PC-3 (cell line): Measurements from ENCODE around the gene DLX5. TPM values are rescaled to one million over a fixed set of nuclear protein-coding genes. Genes with fewer than 3 reads are reported as not detected.

Source experiments
- ATAC-seq: fragments of 200-7000 bp; cut with Tn5 transposase; 2 replicates; pipeline ENCODE4 v1.9.1; 2020; ENCODE audit warnings: mild to moderate bottlenecking, moderate library complexity
- BruUV-seq: library from RNA; stranded (reverse); fragments of 400-500 nt; replicated peaks from 2 replicates; lab custom pipeline; 2021; lab: Mats Ljungman, UMichigan
- CTCF ChIA-PET: fragments of 300-600 bp; sonication (Branson Sonifier 250); formaldehyde crosslinking; loops from one replicate; lab custom pipeline; 2022; ENCODE audit warnings: antibody characterized with exemption; lab: Charles Lee
- POLR2A ChIA-PET: fragments of 300-600 bp; sonication (Branson Sonifier 250); formaldehyde crosslinking; loops from one replicate; lab custom pipeline; 2022; ENCODE audit warnings: antibody characterized with exemption; ENCODE audit not compliant: unreplicated experiment; lab: Charles Lee
- DNase-seq: peaks from one replicate; pipeline ENCODE4 v3.0.0-alpha.2; 2015
- H2AFZ ChIP-seq: fragments of 300-600 bp; sonication (generic); 2 replicates; pipeline ENCODE4 v1.6.0; 2016; ENCODE audit warnings: antibody characterized with exemption, low read length
- H3F3A ChIP-seq: fragments of 300-600 bp; sonication (generic); one replicate; pipeline ENCODE4 v1.6.0; 2017; ENCODE audit warnings: antibody characterized with exemption, low read length, control low read depth, mild to moderate bottlenecking; ENCODE audit not compliant: unreplicated experiment
- H3K27ac ChIP-seq: fragments of 300-600 bp; sonication (generic); 2 replicates; pipeline ENCODE4 v1.5.1; 2016; ENCODE audit warnings: mild to moderate bottlenecking, low read length
- H3K27me3 ChIP-seq: fragments of 300-600 bp; sonication (generic); 2 replicates; pipeline ENCODE4 v1.6.1; 2016; ENCODE audit warnings: low read length, mixed read lengths
- H3K36me3 ChIP-seq: fragments of 300-600 bp; sonication (generic); 2 replicates; pipeline ENCODE4 v1.6.1; 2016; ENCODE audit warnings: low read depth, mixed run types, low read length, mixed read lengths
- H3K4me1 ChIP-seq: fragments of 300-600 bp; sonication (generic); 2 replicates; pipeline ENCODE4 v1.5.1; 2016; ENCODE audit warnings: low read length; ENCODE audit not compliant: insufficient read depth
- H3K4me2 ChIP-seq: fragments of 300-600 bp; sonication (generic); 2 replicates; pipeline ENCODE4 v1.6.0; 2016; ENCODE audit warnings: low read length
- H3K4me3 ChIP-seq: fragments of 300-600 bp; sonication (generic); 2 replicates; pipeline ENCODE4 v1.5.1; 2016; ENCODE audit warnings: mild to moderate bottlenecking, low read length, mixed read lengths
- H3K79me2 ChIP-seq: fragments of 300-600 bp; sonication (generic); 2 replicates; pipeline ENCODE4 v1.6.1; 2017; ENCODE audit warnings: low read length, mixed read lengths
- H3K9ac ChIP-seq: fragments of 300-600 bp; sonication (generic); 2 replicates; pipeline ENCODE4 v1.6.0; 2016; ENCODE audit warnings: mild to moderate bottlenecking, low read length
- H3K9me2 ChIP-seq: fragments of 300-600 bp; sonication (generic); replicated peaks from 2 replicates; pipeline ENCODE4 v1.6.1; 2016; ENCODE audit warnings: mixed run types, low read length, mixed read lengths
- H3K9me3 ChIP-seq: fragments of 300-600 bp; sonication (generic); 2 replicates; pipeline ENCODE4 v1.6.1; 2016; ENCODE audit warnings: low read length, mixed read lengths
- H4K20me1 ChIP-seq: fragments of 300-600 bp; sonication (generic); 2 replicates; pipeline ENCODE4 v1.6.1; 2016; ENCODE audit warnings: low read length, mixed read lengths
- EZH2 ChIP-seq: fragments of 300-600 bp; sonication (generic); IDR thresholded peaks from one replicate; pipeline ENCODE4 v1.6.1; 2017; ENCODE audit warnings: antibody characterized with exemption, mild to moderate bottlenecking, low read length; ENCODE audit not compliant: unreplicated experiment
- EZH2phosphoT487 ChIP-seq: fragments of 300-600 bp; sonication (generic); IDR thresholded peaks from 2 replicates; pipeline ENCODE4 v1.6.1; 2018; ENCODE audit warnings: mild to moderate bottlenecking, antibody characterized with exemption, low read length, borderline replicate concordance
- intact Hi-C: fragments of 100-400 bp; cut with micrococcal nuclease; formaldehyde crosslinking; loops from 2 replicates; pipeline ENCODE4 v1.9.0; 2023
- total RNA-seq: library from RNA; depleted of rRNA; stranded (reverse); fragments of >200 nt; gene quantifications from 2 replicates; pipeline ENCODE4 v1.2.3, GENCODE V29; 2014
- TF ChIP-seq, protein P1 (sequence below): fragments of 300-600 bp; sonication (generic); conservative IDR thresholded peaks from 2 replicates; pipeline ENCODE4 v1.5.1; 2017; ENCODE audit warnings: antibody characterized with exemption, low read depth, mild to moderate bottlenecking, low read length

The DLX5 gene
- total RNA-seq, 1 experiment from 2014 or later, result 0.15 TPM

DNA sequence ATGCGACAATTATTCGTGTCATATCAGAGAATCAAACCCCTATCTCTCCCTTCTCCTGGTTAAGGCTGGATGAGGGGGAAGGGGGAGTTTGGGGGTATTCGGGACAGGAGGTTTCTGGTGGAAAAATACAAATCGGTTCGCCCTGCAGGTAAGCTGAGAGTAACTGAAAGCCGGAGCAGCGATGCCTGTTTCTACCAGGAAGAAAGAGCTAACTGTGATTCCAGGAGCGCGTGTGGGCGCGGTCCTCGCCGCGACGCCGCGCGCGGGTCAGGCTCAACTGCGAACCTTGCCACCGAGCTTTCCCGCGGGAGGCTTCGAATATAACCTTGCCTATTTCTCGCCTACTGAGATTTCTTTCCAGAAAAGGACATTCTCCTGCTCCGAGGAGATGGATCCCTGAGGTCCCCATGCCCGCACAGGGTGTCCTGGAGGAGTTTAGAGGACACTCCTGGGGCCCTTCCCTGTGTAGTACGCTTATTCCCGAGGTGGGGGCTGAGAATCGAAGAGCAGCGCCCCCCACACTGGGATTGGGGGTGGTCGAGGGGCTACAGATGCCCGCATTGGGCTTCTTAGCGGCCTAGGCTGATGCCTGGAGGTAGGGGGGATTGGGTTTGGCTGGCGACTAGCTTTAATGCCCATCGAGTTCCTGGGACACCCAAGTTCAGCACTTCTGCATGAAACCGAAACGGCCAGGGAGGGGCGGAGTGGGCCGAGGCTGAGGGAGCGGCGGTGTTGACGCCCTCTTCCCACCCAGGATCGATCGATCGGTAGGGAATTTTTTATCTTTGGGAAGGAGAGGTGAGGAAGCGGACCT lies 32.2 kb downstream of the DLX5 start:
- ATAC-seq (no peak), DNase-seq (no peak)
- peaks cover 17% of the 10 kb centered on the region; the same call in 1 of the 2 replicates for H3K27me3 ChIP-seq
- TF ChIP-seq, protein P1, sequence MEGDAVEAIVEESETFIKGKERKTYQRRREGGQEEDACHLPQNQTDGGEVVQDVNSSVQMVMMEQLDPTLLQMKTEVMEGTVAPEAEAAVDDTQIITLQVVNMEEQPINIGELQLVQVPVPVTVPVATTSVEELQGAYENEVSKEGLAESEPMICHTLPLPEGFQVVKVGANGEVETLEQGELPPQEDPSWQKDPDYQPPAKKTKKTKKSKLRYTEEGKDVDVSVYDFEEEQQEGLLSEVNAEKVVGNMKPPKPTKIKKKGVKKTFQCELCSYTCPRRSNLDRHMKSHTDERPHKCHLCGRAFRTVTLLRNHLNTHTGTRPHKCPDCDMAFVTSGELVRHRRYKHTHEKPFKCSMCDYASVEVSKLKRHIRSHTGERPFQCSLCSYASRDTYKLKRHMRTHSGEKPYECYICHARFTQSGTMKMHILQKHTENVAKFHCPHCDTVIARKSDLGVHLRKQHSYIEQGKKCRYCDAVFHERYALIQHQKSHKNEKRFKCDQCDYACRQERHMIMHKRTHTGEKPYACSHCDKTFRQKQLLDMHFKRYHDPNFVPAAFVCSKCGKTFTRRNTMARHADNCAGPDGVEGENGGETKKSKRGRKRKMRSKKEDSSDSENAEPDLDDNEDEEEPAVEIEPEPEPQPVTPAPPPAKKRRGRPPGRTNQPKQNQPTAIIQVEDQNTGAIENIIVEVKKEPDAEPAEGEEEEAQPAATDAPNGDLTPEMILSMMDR, result no peak
- TF ChIP-seq EZH2phosphoT487, result no peak
- no peak for TF ChIP-seq EZH2
- H3K27ac ChIP-seq, result no peak overlapping the region
- CTCF ChIA-PET, result no interaction called here
- H3F3A ChIP-seq, result no peaks in the 10 kb centered on the region
- H3K4me3 ChIP-seq, result no peak overlapping the region
- no peak overlapping the region for H3K9ac ChIP-seq
- POLR2A ChIA-PET, result no interaction called here
- no peaks in the 10 kb centered on the region for H3K9me3 ChIP-seq
- no peaks in the 10 kb centered on the region for H3K36me3 ChIP-seq
- no peaks in the 10 kb centered on the region for H4K20me1 ChIP-seq
- H3K9me2 ChIP-seq, result no peaks in the 10 kb centered on the region
- no peaks in the 10 kb centered on the region for H3K4me1 ChIP-seq
- no peak overlapping the region for H2AFZ ChIP-seq
- BruUV-seq, result no TSS peak
- intact Hi-C loops, result no loop called here
- H3K79me2 ChIP-seq, result no peaks in the 10 kb centered on the region
- no peak overlapping the region for H3K4me2 ChIP-seq

DNA sequence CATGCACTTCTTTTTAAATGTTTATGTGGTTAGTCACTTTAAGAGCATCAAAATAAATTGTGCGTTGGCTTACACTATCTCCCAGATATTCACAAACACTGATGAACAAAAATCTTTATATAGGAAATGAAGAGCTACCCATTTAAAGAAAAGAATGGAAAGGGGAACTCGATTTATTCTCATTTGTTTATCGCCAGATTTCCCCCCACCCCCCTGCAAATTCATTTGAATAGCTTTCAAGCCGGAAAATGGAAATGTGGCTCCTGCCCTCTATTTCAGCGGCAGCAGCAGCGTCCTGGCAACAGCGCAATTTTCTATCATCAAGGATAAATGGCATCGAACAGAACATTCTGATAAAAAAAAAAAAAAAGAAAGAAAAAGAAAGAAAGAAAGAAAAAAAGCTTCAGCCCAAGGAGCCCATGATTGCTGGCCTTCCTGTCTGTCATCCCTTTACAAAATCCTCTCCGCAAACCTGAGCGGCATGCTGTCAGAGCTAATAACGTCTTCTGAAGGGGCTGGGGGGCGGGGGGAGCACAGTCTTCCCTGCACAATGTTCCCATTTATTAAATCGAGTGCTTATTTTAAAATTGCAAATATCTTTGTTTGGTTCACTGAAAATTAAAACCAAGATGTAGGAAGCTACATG lies 33.0 kb downstream of the DLX5 start:
- Histone ChIP-seq H3K9ac (no peak overlapping the region), H3K9me3 (no peaks in the 10 kb centered on the region), H3K4me1 (no peaks in the 10 kb centered on the region), H3K36me3 (no peaks in the 10 kb centered on the region), H4K20me1 (no peaks in the 10 kb centered on the region), H3K27ac (no peak overlapping the region), H3K4me2 (no peak overlapping the region), H3F3A (no peaks in the 10 kb centered on the region), H3K9me2 (no peaks in the 10 kb centered on the region), H3K79me2 (no peaks in the 10 kb centered on the region), H3K4me3 (no peak overlapping the region), H3K27me3 (peaks cover 9% of the 10 kb centered on the region; the same call in 1 of the 2 replicates), H2AFZ (no peak overlapping the region)
- intact Hi-C loops, result no loop called here
- BruUV-seq, result no TSS peak
- POLR2A ChIA-PET, result no interaction called here
- CTCF ChIA-PET, result no interaction called here
- no peak for TF ChIP-seq EZH2
- TF ChIP-seq EZH2phosphoT487, result no peak
- TF ChIP-seq, protein P1, result no peak
- DNase-seq (no peak), ATAC-seq (no peak)

DNA sequence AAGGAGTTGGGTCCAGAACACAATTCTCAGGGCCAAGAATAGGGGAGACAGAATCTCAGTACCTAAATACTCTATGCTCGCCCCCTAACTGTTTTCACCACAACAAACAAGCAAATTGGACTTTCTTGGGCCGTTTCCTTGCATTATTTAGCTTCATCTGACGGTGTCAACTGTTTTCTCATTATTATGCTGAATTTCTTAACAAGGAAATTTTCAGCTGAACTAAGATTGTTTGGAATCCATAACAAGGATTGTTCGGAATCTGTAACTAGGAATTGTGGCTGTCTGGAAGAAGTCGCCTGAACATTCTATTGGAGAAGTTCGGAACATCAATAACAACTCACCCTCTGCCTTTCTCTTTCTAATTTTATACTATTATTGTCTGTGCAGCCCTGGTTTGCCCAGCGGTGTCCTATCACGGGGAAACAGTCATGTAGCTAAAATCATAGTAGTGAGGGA lies 34.7 kb downstream of the DLX5 start:
- Histone ChIP-seq H3K27me3 (peaks cover 4% of the 10 kb centered on the region; the same call in 1 of the 2 replicates), H4K20me1 (no peaks in the 10 kb centered on the region), H3K9ac (no peak overlapping the region), H3K4me2 (no peak overlapping the region), H3K79me2 (no peaks in the 10 kb centered on the region), H3K27ac (no peak overlapping the region), H3F3A (no peaks in the 10 kb centered on the region), H2AFZ (no peak overlapping the region), H3K4me1 (no peaks in the 10 kb centered on the region), H3K9me2 (no peaks in the 10 kb centered on the region), H3K9me3 (no peaks in the 10 kb centered on the region), H3K4me3 (no peak overlapping the region), H3K36me3 (no peaks in the 10 kb centered on the region)
- DNase-seq (no peak), ATAC-seq (no peak)
- TF ChIP-seq EZH2 (no peak), EZH2phosphoT487 (no peak)
- TF ChIP-seq, protein P1, result no peak
- POLR2A ChIA-PET, result no interaction called here
- CTCF ChIA-PET, result no interaction called here
- no TSS peak for BruUV-seq
- intact Hi-C loops, result no loop called here
